ENCODE data around the gene CCND1. TPM values are rescaled to one million over a fixed set of nuclear protein-coding genes. Genes with fewer than 3 reads are reported as not detected.

CCND1 gene
- total RNA-seq, 1 donor from 2014 or later = 55.6 TPM

DNA sequence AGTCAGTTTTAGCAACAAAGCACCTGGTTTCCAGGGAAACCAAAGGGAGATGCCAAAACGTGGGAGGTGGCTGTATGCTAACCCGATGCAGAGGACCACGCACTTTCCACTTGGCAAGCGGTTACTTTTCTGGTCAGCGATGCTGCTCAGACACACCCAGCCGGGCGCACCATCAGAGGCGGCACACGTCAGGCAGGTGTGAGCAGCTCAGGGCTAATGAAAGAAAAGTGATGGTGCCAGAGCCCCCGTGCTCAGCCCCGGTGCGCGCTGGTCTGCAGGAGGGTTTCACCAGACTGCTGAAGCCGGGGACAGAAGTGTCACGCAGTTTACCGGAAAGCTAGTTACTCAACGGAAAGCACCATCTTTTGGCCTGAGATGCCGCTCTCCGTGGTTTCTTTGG lies 28.5 kb downstream of the CCND1 start:
- H3K36me3 Mint-ChIP-seq (ENCODE audit: low read depth, unreplicated experiment) = peaks cover 26% of the 10 kb centered on the region
- no peak for TF ChIP-seq CTCF (IDR thresholded peaks at IDR 0.05; ENCODE audit: unreplicated experiment)
- no peaks in the 10 kb centered on the region for H3K9me3 Mint-ChIP-seq (ENCODE audit: unreplicated experiment)
- no peak for DNase-seq (ENCODE audit: low spot score)
- H3K27ac Mint-ChIP-seq (ENCODE audit: unreplicated experiment) = no peak overlapping the region
- no peak overlapping the region for H3K4me3 Mint-ChIP-seq (ENCODE audit: unreplicated experiment)
- H3K27me3 Mint-ChIP-seq (ENCODE audit: unreplicated experiment) = peaks cover 6% of the 10 kb centered on the region
- H3K4me1 Mint-ChIP-seq (ENCODE audit: unreplicated experiment) = peaks cover 6% of the 10 kb centered on the region

- Mint-ChIP-seq H3K4me1 (ENCODE audit: unreplicated experiment) (peaks cover 6% of the 10 kb centered on the region), H3K27ac (ENCODE audit: unreplicated experiment) (peak overlapping the region; percentile 22), H3K9me3 (ENCODE audit: unreplicated experiment) (no peaks in the 10 kb centered on the region), H3K4me3 (ENCODE audit: unreplicated experiment) (no peak overlapping the region), H3K27me3 (ENCODE audit: unreplicated experiment) (peaks cover 6% of the 10 kb centered on the region), H3K36me3 (ENCODE audit: low read depth, unreplicated experiment) (peaks cover 22% of the 10 kb centered on the region)
- peak; percentile 87 for TF ChIP-seq CTCF (IDR thresholded peaks at IDR 0.05; ENCODE audit: unreplicated experiment)
- DNase-seq (ENCODE audit: low spot score) = peak; percentile 86
These were observed 29.3 kb downstream of the CCND1 start for GRCh38 chr11:69670158-69670845.

- no peak for TF ChIP-seq CTCF (IDR thresholded peaks at IDR 0.05; ENCODE audit: unreplicated experiment)
- DNase-seq (ENCODE audit: low spot score) = no peak
- H3K4me3 Mint-ChIP-seq (ENCODE audit: unreplicated experiment) = no peak overlapping the region
- H3K4me1 Mint-ChIP-seq (ENCODE audit: unreplicated experiment) = peaks cover 6% of the 10 kb centered on the region
- H3K36me3 Mint-ChIP-seq (ENCODE audit: low read depth, unreplicated experiment) = peaks cover 22% of the 10 kb centered on the region
- no peaks in the 10 kb centered on the region for H3K9me3 Mint-ChIP-seq (ENCODE audit: unreplicated experiment)
- no peak overlapping the region for H3K27ac Mint-ChIP-seq (ENCODE audit: unreplicated experiment)
- peaks cover 6% of the 10 kb centered on the region for H3K27me3 Mint-ChIP-seq (ENCODE audit: unreplicated experiment)
These were observed 30.9 kb downstream of the CCND1 start for GRCh38 chr11:69671734-69672465.

DNA sequence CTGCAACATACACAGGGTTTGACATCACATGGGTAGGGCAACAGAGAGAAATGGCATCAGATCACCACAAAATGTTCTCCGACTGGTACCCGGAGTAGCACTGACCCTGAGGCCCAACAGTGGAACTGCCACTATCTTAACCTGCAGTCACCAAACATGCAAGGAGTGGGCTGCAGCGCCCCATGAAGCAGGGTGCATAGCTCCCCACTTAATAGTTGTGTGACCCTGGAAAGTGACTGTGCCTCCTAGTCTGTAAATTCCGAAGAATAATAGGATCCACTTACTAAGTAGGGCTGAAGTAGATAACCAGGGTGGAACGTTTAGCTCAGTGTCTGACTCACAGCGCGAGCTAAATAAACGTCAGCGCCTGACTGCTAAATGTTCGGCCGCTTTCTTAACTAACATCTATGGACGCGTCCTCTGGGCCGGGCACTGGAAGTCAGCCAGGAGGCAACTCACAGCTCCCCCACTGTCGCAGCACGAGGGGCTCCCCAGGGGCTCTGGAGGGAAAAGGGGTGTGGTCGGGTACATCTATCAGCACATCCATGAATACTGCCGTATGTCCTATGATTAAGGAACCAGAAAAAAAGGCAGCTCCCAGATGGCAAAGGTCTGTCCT lies 33.4 kb downstream of the CCND1 start:
- no peak for DNase-seq (ENCODE audit: low spot score)
- H3K9me3 Mint-ChIP-seq (ENCODE audit: unreplicated experiment) = no peaks in the 10 kb centered on the region
- H3K4me3 Mint-ChIP-seq (ENCODE audit: unreplicated experiment) = peak overlapping the region; percentile 93
- H3K27me3 Mint-ChIP-seq (ENCODE audit: unreplicated experiment) = peaks cover 6% of the 10 kb centered on the region
- peaks cover 9% of the 10 kb centered on the region for H3K36me3 Mint-ChIP-seq (ENCODE audit: low read depth, unreplicated experiment)
- H3K4me1 Mint-ChIP-seq (ENCODE audit: unreplicated experiment) = peaks cover 6% of the 10 kb centered on the region
- no peak for TF ChIP-seq CTCF (IDR thresholded peaks at IDR 0.05; ENCODE audit: unreplicated experiment)
- no peak overlapping the region for H3K27ac Mint-ChIP-seq (ENCODE audit: unreplicated experiment)

Measured in endothelial cell (in vitro differentiated cells).